HepG2 (cell line): Measurements from ENCODE around the gene SPINK8. TPM values are rescaled to one million over a fixed set of nuclear protein-coding genes. Genes with fewer than 3 reads are reported as not detected.
A peak's percentile ranks its signal among the peaks of the same experiment; 100 is the strongest.

Experiments
- DNMT1 ChIP-seq: sonication (generic); formaldehyde crosslinking; IDR thresholded peaks from 2 replicates; pipeline ENCODE4 v1.5.1; 2020; ENCODE audit warnings: mild to moderate bottlenecking, missing genetic modification reagents
- DPF2 ChIP-seq: sonication (generic); formaldehyde crosslinking; IDR thresholded peaks from 2 replicates; pipeline ENCODE4 v1.4.0; 2020; ENCODE audit warnings: mild to moderate bottlenecking, low read depth, missing genetic modification reagents, borderline replicate concordance
- DRAP1 ChIP-seq: IDR thresholded peaks from 2 replicates; pipeline ENCODE4 v1.6.1; 2016; ENCODE audit warnings: missing genetic modification reagents, missing compliant biosample characterization
- HOXA9 ChIP-seq: sonication (generic); formaldehyde crosslinking; IDR thresholded peaks from 2 replicates; pipeline ENCODE4 v1.8.1; 2022; ENCODE audit warnings: missing genetic modification reagents, mild to moderate bottlenecking, moderate library complexity, borderline replicate concordance
- HOXD1 ChIP-seq: sonication (generic); formaldehyde crosslinking; IDR thresholded peaks from 2 replicates; pipeline ENCODE4 v1.5.0; 2020; ENCODE audit warnings: missing genetic modification reagents
- IRF9 ChIP-seq: sonication (generic); formaldehyde crosslinking; IDR thresholded peaks from 2 replicates; pipeline ENCODE4 v1.8.0; 2022; ENCODE audit warnings: missing genetic modification reagents, mild to moderate bottlenecking, borderline replicate concordance
- LCORL ChIP-seq, 2 experiments: fragments of 450-650 bp in 1 of 2; sonication (generic) in 1 of 2; formaldehyde crosslinking in 1 of 2; IDR thresholded peaks; 2 replicates each; pipeline versions ENCODE4 v1.5.0 to v1.6.1; 2017 to 2020; ENCODE audit warnings: antibody characterized with exemption in 1 of 2, missing genetic modification reagents in 1 of 2
- MED1 ChIP-seq: sonication (generic); formaldehyde crosslinking; IDR thresholded peaks from 2 replicates; pipeline ENCODE4 v1.4.0; 2020; ENCODE audit warnings: missing genetic modification reagents
- NFYC ChIP-seq: IDR thresholded peaks from 2 replicates; pipeline ENCODE4 v1.6.1; 2016; ENCODE audit warnings: missing genetic modification reagents, missing compliant biosample characterization
- RBAK ChIP-seq: sonication (generic); formaldehyde crosslinking; IDR thresholded peaks from 2 replicates; pipeline ENCODE4 v1.5.1; 2020; ENCODE audit warnings: mild to moderate bottlenecking, missing genetic modification reagents
- SMAD3 ChIP-seq: sonication (generic); formaldehyde crosslinking; IDR thresholded peaks from 2 replicates; pipeline ENCODE4 v1.4.0; 2020; ENCODE audit warnings: missing genetic modification reagents
- SMC3 ChIP-seq: IDR thresholded peaks from 2 replicates; pipeline ENCODE4 v1.6.1; 2011; ENCODE audit warnings: low read length, improper control_type of control experiment
- THRA ChIP-seq: sonication (generic); formaldehyde crosslinking; IDR thresholded peaks from 2 replicates; pipeline ENCODE4 v1.4.0; 2020; ENCODE audit warnings: missing genetic modification reagents, borderline replicate concordance
- ZBTB49 ChIP-seq: sonication (generic); formaldehyde crosslinking; IDR thresholded peaks from 2 replicates; pipeline ENCODE4 v1.4.0; 2020; ENCODE audit warnings: missing genetic modification reagents, borderline replicate concordance
- ZFP82 ChIP-seq: sonication (generic); formaldehyde crosslinking; IDR thresholded peaks from 2 replicates; pipeline ENCODE4 v1.5.1; 2020; ENCODE audit warnings: mild to moderate bottlenecking, missing genetic modification reagents, borderline replicate concordance
- ZNF550 ChIP-seq: sonication (generic); formaldehyde crosslinking; IDR thresholded peaks from 2 replicates; pipeline ENCODE4 v1.4.0; 2020; ENCODE audit warnings: mild to moderate bottlenecking, missing genetic modification reagents, borderline replicate concordance
- ZNF576 ChIP-seq: sonication (generic); formaldehyde crosslinking; IDR thresholded peaks from 2 replicates; pipeline ENCODE4 v1.4.0; 2020; ENCODE audit warnings: mild to moderate bottlenecking, missing genetic modification reagents
- ZNF644 ChIP-seq: IDR thresholded peaks from 2 replicates; pipeline ENCODE4 v1.6.1; 2016; ENCODE audit warnings: low read depth
- ZNF670 ChIP-seq: sonication (generic); formaldehyde crosslinking; IDR thresholded peaks from 2 replicates; pipeline ENCODE4 v1.8.0; 2022; ENCODE audit warnings: mild to moderate bottlenecking, missing genetic modification reagents, borderline replicate concordance
- ZNF709 ChIP-seq: sonication (generic); formaldehyde crosslinking; IDR thresholded peaks from 2 replicates; pipeline ENCODE4 v1.5.0; 2020; ENCODE audit warnings: mild to moderate bottlenecking, missing genetic modification reagents
- ZNF747 ChIP-seq: sonication (generic); formaldehyde crosslinking; IDR thresholded peaks from 2 replicates; pipeline ENCODE4 v1.8.1; 2023; ENCODE audit warnings: missing genetic modification reagents, mild to moderate bottlenecking, borderline replicate concordance
- polyA plus RNA-seq, 8 experiments: library from polyadenylated mRNA; depleted of rRNA in 3 of 8; stranded (reverse) in 7 of 8; unstranded in 1 of 8; fragments of >200 nt; fragmentation: Illumina TruSeq in 4 of 8; extraction: Trizol in 4 of 8; gene quantifications; 2 replicates each; pipeline versions ENCODE4 v1.2.1 to v1.2.3, GENCODE V29; 2011 to 2016; ENCODE audit warnings: low read depth in 4 of 8, missing spikeins in 1 of 8, mixed read lengths in 1 of 8; ENCODE audit not compliant: insufficient read depth in 1 of 8
- total RNA-seq, 5 experiments: library from RNA; depleted of rRNA; stranded (reverse); fragments of >200 nt; fragmentation: Illumina TruSeq; extraction: Trizol; gene quantifications; 2 replicates each; pipeline ENCODE4 v1.2.3, GENCODE V29; 2016; ENCODE audit warnings: low read depth in 1 of 5

Gene SPINK8
- total and polyA plus RNA-seq, 2 of the 13 experiments (the other 11 are each of a cell fraction or from before 2014, with no cell fraction given), result not detected

GRCh38 chr3:48301020-48301799 lies 32.3 kb downstream of the SPINK8 start, which contains the start of gene NME6 (continued):
- TF ChIP-seq RBAK (0 out of 2 replicates have a peak, but pooled peaks have one; percentile 45), NFYC (peak; percentile 49), ZNF747 (CRISPR knock-in tag) (peak; percentile 89; the same call in 1 of the 2 replicates), HOXD1 (CRISPR knock-in tag) (no peak; the same call in 1 of the 2 replicates), LCORL (IDR thresholded peaks at IDR 0.05) (no peak), LCORL (CRISPR knock-in tag; IDR thresholded peaks at IDR 0.05) (peak; percentile 88), THRA (peak; percentile 78), ZNF644 (CRISPR knock-in tag) (no peak), SMC3 (no peak), ZNF576 (CRISPR knock-in tag) (peak; percentile 97; the same call in 1 of the 2 replicates), ZNF550 (CRISPR knock-in tag) (no peak), DNMT1 (CRISPR knock-in tag) (no peak), ZNF709 (CRISPR knock-in tag) (peak; percentile 86; the same call in 1 of the 2 replicates), ZFP82 (CRISPR knock-in tag) (peak; percentile 85; the same call in 1 of the 2 replicates), ZNF670 (CRISPR knock-in tag) (peak; percentile 98), MED1 (CRISPR knock-in tag) (peak; percentile 80), ZBTB49 (CRISPR knock-in tag) (no peak), DRAP1 (CRISPR knock-in tag) (peak; percentile 80), SMAD3 (no peak; the same call in 1 of the 2 replicates), DPF2 (no peak), IRF9 (CRISPR knock-in tag) (peak; percentile 79; the same call in 1 of the 2 replicates), HOXA9 (CRISPR knock-in tag) (0 out of 2 replicates have a peak, but pooled peaks have one; percentile 53)
